GM12878 (cell line): Measurements from ENCODE around the gene CA14.

ENCODE experiments used
- CTCF ChIP-seq, 3 experiments: IDR thresholded peaks in 2 of 3; conservative IDR thresholded peaks in 1 of 3; 2 replicates each; pipeline ENCODE4 v1.5.1; 2011; ENCODE audit warnings: low read depth in 3 of 3, low read length in 3 of 3, mild to moderate bottlenecking in 3 of 3, control low read depth in 2 of 3, moderate library complexity in 2 of 3, inconsistent platforms in 1 of 3, mixed read lengths in 1 of 3; ENCODE audit not compliant: control insufficient read depth in 2 of 3, insufficient read depth in 1 of 3; ENCODE audit errors: extremely low read depth in 1 of 3
- HDGF ChIP-seq: fragments of 450-650 bp; IDR thresholded peaks from 2 replicates; pipeline ENCODE4 v1.6.1; 2016; ENCODE audit warnings: antibody characterized with exemption
- MYC ChIP-seq: IDR thresholded peaks from 2 replicates; pipeline ENCODE4 v1.6.1; 2011; ENCODE audit warnings: mild to moderate bottlenecking, low read length, moderate library complexity, inconsistent platforms; ENCODE audit not compliant: insufficient read depth, insufficient replicate concordance, insufficient read length, severe bottlenecking
- NR2C2 ChIP-seq: IDR thresholded peaks from 2 replicates; pipeline ENCODE4 v1.6.1; 2011; ENCODE audit warnings: borderline replicate concordance, low read depth; ENCODE audit not compliant: control insufficient read depth, insufficient read length
- PAX5 ChIP-seq: IDR thresholded peaks from 2 replicates; pipeline ENCODE4 v1.6.1; 2011; ENCODE audit warnings: low read depth, low read length, borderline replicate concordance
- PKNOX1 ChIP-seq: fragments of 450-650 bp; IDR thresholded peaks from 2 replicates; pipeline ENCODE4 v1.6.1; 2016; ENCODE audit warnings: mild to moderate bottlenecking
- RCOR1 ChIP-seq: conservative IDR thresholded peaks from 2 replicates; pipeline ENCODE4 v1.6.1; 2012; ENCODE audit warnings: low read depth, low read length, improper control_type of control experiment
- YY1 ChIP-seq: IDR thresholded peaks from 2 replicates; pipeline ENCODE4 v1.6.1; 2011; ENCODE audit warnings: low read depth, mild to moderate bottlenecking, low read length

DNA sequence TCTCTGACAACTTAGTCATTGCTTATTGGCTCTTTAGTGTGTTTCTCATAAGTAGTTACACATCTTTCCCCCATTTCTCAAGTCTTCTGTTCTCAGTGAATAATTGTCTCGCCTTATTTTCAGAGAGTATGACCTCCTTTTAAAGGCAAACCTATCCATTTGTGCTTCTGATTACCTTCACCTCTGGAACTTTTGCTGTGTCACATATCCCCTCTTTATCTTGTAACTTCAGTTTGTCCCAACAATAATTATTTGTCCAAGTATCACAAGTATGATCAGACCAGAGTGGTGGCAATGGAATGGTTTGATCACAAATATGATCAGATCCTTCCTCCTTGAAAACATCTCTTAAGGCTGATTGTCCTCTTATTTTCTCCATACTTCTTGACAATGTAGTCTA, 30.8 kb downstream of the CA14 start:
- TF ChIP-seq CTCF (IDR thresholded peaks at IDR 0.05 in 2 of 3, conservative IDR thresholded peaks at IDR 0.05 in 1 of 3; ENCODE audit: control insufficient read depth in 2 of 3, extremely low read depth in 1 of 3, insufficient read depth in 1 of 3, low read depth in 3 of 3, low read length in 3 of 3) (no peak), HDGF (no peak), MYC (no peak), PAX5 (no peak), NR2C2 (no peak), PKNOX1 (no peak), RCOR1 (no peak), YY1 (no peak)
